NCI-H510A (cell line): ENCODE results near the gene SENP8.
"Not testable (repeated sequence)": the region's sequence is repeated elsewhere in the genome, so short reads cannot be mapped to it uniquely, and the experiment has no call there.

Source experiments
- DNase-seq: peaks from one replicate; lab custom pipeline; 2025; lab: John Stamatoyannopoulos, UW

The SENP8 gene

GRCh38 chr15:72155635-72156616, 37.7 kb downstream of the SENP8 start:
- no peak for DNase-seq

GRCh38 chr15:72156928-72157327, 38.7 kb downstream of the SENP8 start:
- DNase-seq = no peak

DNA sequence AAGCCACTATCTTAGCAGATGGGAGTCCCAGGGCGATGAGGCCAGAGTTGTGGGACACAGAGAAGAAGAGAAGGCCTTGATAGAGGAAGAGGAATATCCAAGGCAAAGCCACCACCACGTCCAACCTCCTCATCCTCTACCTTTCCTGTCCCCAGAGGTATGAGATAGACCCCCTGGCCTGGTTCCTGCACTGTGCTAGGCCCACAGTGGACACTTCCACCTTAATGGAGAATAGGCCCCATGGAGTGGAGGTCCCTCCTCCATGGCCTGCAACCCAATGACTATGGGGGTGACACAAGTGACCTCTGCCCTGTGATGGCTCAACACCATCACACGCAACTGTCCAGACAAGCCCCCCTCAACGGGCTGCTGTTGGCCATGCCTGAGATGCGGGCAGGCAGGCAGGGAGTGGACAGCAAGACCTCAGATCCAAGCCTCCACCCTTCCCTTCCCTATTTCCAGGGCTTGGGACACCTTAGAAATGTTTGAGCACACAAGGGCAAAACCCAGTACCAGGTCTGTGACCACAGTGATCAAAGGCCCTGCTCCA, 42.6 kb downstream of the SENP8 start:
- no peak for DNase-seq

DNA sequence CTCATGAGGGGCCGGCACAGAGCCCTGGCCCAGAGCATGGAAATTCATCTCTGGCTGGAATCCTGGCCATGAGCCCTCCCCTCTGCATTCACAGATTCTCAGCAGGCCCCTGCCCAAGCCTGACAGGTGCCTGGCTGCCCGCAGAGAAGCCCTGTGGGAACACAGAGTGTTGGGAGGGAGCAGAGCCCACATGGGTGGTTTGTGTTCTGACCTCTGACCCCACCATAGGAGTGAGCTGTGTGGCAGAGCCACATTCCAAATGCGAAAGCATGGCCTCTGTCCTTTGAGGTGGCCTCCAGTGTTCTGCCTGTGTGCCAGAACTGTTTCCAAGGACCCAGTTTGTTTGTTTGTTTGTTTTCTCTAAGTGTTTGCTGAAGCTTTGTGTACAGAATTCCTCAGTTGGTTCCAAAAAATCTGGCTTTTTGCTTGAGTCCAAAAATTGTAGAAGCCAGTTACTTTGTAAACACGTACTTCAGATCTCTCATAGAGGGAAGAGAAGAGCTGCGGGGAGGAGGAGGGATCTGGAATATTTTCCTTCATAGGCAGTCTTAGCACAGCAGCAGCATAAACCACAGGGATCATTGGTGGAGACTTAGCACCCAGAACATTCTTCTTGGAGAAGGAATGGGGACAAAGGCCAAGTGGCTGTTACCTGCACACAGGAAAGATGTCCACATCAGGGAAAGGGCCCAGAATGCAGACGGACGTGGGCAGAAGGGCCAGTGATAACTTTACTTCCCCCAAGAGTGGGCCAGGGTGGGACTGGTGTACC, 43.3 kb downstream of the SENP8 start:
- no peak for DNase-seq

DNA sequence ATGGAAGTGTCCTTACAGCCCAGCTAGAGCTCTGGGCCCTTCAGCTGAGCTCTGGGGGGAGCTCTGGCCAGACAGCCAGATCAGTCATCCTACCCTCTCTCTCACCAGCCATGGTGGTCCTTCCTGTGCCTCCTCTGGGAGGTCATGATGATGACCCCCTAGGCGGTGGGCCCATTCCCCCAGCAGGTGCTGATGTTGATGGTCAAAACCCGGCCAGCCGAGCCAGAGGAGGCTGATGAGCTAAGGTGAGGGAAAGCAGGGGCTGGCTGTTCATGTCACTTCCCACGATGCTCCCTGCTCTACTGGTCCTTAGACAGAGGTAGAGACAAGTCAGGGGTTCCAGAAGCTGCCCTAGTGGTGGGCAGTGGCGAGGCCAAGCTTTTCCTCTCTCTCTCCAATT, 44.4 kb downstream of the SENP8 start:
- DNase-seq = no peak

DNA sequence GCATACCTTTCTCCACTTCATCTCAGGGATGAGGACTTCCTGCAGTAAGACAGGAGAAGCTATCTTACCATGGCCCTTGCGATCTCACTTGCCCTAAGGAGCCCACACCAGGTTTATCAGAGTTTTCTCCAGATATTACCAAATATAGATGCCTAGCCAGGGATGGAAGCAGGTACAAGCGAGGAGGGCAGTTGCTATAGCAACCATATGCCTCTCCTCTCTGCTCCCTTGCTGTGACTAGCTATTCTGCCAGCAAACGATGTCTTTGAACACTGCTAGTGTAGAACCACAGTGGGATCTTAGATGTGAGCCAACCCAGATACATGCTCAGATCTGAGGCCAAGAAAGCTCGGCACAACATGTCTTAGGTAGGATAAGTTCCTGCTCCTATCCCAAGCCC, 45.5 kb downstream of the SENP8 start:
- no peak for DNase-seq

DNA sequence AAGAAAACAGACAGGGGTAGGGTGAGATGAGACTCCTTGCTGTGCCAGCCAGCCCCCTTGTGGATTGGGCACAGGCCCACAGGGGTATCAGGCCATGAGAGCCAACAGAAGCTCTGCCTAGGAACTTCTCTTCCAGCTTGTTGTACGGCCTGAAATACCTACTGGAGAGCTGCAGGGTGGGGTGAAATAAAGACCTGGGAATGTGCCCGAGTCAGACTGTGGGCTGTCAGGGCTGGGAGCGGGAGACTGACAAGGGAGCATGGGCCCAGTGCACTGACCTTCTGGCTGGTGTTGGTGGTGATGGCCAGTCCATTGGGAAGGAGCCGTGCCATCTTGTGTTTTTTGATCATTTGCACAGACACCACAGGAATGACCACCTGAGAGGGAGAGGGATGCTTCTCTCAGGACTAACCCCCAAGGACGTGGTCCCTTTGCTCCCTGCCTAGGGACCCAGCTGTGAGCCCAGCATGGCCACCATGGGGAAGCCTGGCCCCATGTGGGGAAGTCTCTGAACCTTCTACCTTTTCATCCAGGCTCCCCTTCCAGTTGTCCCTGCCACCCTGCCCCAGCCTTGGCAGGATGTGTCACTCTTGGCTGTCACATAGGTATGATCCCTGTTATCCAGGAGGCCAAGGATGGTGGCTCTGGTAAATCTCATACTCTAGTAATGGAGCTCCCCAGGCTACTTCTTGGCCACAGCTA, 48.7 kb downstream of the SENP8 start:
- DNase-seq = no peak

DNA sequence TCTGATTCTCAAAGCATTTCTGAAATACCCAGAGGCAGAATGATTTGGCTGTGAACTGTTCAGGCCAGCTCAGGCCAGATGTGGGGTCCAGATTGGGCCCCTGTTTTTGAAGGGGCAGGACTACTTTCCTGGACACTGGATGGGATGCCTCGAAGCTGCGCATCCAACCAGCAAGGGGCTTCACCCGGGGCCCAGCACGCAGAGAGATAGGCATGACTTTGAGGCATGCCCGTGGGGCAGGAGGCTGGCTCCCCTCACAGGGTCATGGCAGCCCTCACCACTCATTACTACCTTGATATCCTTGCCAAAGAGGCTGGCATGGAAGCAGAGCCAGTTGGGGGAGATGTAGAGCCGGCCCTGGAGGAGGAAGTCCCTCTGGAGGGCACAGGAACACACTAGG, 49.2 kb downstream of the SENP8 start:
- DNase-seq = no peak

- no peak for DNase-seq
Observed at GRCh38 chr15:72168131-72168807, 50.1 kb downstream of the SENP8 start.

- no peak for DNase-seq
Observed at GRCh38 chr15:72168808-72169190, 50.6 kb downstream of the SENP8 start.

DNA sequence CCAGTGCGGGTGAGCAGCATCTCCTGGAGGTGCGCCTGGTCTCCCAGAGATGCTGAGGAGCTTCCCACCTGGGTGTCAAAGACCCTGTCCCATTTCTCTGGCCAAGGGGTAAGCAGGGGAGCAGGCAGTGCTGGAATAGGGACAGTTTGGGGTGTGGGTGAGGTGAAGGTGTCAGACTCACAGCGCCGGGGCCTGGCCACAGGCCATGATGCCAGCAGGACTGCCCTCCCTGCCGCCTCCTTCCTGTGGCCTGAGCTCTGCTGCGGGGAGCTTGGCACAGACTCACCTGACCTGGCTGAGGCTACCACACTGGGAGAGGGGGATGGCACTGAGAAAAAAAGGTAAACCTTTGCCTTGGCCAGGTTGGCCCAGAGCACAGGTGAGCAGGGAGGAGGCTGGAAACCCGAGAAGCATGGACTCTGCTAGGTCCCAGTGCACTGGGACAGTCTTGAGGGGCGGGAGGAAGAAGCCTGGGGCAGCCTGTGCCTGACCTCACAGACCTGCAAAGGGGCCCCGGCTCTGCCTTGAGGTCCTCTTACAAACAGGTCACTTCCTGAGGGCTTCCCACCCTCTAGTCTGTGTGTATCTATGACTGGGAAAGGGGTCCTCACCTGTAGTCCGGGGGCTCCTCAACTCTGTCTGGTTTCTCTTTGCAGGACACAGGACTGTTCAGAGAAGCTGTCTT, 51.2 kb downstream of the SENP8 start:
- DNase-seq = no peak

DNA sequence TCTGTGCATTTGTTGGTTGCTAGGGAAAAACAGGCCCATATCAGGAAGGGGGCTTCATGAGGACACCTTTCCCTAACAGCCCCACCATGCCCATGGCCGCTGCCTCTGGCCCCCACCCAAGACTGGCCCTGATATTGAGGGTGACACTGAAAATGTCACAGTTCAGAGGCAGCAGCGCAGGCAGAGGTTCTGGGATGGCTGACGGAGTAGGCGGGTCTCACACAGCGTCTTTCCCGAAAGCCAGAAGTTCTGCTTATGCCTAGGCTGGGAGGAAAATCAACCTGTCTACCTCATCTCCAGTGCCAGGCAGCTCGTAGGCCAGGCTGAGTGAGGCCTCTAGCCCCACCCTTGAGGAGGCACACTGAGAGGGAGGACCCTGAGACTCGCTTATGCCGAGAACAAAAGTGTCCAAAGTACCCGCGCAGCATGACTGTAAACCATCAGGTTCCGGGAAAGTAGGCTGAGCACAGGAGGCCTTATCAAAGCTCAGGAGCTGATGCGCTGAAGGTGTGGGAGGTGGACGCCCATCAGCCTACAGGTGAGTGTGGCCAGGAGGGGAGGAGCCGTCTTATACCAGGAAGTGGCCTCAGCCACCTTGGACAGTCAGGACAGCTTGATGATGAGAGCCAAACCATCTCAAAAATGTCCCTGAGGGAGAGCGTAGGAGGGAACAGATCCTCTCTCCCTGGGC, 51.9 kb downstream of the SENP8 start:
- DNase-seq = no peak

DNA sequence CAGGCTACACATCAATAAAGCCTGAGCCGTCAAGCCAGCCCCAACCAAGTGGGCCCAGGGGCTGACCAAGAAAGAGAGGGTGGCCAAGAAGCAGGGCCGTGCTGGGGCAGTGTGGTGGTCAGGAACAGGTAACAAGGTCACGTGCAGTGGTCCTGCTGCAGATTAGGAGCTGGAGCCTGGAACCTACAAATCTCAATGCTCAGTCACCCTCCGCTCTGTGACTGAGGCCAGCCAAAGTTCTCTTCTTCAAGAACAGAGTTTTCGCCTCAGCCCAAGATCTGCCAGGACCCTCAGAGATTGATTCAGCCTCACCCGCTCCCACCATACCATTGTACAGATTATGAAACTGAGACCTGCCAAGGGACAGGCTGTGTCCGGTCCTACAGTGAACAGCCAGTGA, 52.5 kb downstream of the SENP8 start:
- no peak for DNase-seq

- DNase-seq = not testable (repeated sequence)
Observed at GRCh38 chr15:72171978-72172377, 53.8 kb downstream of the SENP8 start.

DNA sequence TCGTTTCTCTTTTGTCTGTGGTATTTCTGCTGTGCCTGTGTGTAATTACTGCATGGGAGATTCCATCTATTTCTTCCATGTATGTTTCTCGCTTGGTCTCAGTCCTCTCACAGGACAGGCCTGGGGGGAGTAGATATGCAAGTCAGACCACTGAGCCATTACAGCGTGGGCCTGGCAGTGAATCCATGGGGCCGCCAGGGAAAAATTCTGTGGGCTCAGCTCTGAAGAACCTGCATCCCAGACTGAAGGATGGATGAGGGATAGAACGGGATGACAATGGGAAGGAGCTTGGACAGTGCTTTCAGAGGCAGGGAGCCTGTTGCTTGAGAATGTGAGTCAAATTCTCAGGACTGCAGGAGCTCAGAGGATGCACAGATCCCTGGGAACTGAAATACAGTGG, 54.6 kb downstream of the SENP8 start:
- DNase-seq = no peak

- no peak for DNase-seq
Observed at GRCh38 chr15:72173401-72173800, 55.2 kb downstream of the SENP8 start.

DNA sequence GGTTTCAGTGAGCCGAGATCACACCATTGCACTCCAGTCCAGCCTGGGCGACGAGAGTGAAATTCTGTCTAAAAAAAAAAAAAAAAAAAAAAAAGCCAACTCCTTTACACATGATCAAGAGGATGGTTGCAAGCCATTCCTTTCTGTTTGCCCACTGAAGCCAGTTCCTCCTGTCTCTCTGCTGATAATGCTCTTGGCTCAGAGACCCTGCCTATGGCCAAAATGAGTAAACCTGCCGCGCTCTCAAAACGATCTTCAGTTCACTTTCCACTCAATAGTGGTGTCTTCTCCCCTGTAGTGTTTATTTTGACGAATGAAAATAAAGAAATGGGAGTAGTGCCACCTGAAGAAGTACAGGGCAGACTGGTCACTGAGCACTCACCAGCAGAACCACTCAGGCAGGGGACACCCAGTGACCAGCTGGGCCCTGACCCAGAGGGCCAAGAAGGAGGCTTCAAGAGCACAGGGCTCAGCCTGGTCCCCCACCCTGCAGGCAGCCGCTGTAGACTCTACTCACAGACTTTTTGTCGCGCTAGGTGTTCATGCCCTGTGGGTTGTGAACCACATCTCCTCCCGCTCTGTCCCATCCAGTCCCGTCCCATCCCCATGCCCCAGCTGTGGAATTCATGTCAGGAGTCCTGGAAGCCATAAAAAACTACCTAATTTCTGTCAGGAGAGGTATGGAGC, 55.8 kb downstream of the SENP8 start:
- no peak for DNase-seq

DNA sequence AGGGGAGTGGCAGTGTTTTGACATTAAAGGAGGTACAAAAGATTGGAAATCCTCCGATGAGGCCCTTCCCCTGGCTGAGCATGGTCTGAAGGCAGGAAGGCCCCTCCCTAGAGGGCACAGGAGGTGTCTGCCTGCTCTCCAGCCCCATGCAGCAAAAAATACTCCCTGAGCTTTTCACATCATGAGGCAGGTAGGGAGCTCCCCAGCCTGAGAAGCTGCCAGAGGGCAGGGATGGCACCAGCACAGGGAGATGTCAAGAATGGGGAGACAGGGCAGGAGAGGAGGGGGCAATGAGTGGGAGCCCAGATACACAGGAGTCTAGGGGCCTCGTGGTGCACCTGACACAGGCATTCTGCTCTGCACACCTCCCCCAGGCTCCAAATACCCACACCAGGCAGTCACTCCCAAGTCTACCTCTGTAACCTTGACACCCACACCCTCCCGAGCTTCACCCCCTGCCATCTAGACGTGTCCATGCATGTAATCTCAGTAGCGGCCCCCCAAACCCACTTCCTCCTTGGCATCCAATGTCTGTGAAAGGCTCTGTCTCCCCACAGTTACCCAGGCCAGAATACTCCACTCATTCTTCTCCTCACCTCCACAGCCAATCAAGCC, 56.5 kb downstream of the SENP8 start:
- no peak for DNase-seq
